Esophagus squamous epithelium (tissue), 5 donors: ENCODE data around the gene CTNNA3. TPM values are rescaled to one million over a fixed set of nuclear protein-coding genes. Genes with fewer than 3 reads are reported as not detected.
"Not testable (repeated sequence)": the region's sequence is repeated elsewhere in the genome, so short reads cannot be mapped to it uniquely, and the experiment has no call there.

Experiments used
- DNase-seq: peaks from one replicate; lab custom pipeline; 2025; lab: John Stamatoyannopoulos, UW
- H3K27ac ChIP-seq, 4 donors: fragments of 200-600 bp; sonication (generic); one replicate each; pipeline ENCODE4 v1.5.1; 2016 to 2019; ENCODE audit warnings: mild to moderate bottlenecking in 1 of 4
- H3K27me3 ChIP-seq, 4 donors: fragments of 200-600 bp; sonication (generic); 1 replicate in 3 of 4; 2 replicates in 1 of 4; pipeline versions ENCODE4 v1.5.1 to v1.6.0; 2017 to 2021; ENCODE audit warnings: antibody characterized with exemption in 1 of 4
- H3K36me3 ChIP-seq, 3 donors: fragments of 200-600 bp; sonication (generic); one replicate each; pipeline ENCODE4 v1.5.1; 2016 to 2019
- H3K4me1 ChIP-seq, 3 donors: fragments of 200-600 bp; sonication (generic); one replicate each; pipeline ENCODE4 v1.5.1; 2017 to 2019
- H3K4me3 ChIP-seq, 4 donors: fragments of 200-600 bp; sonication (generic); 1 replicate in 3 of 4; 2 replicates in 1 of 4; pipeline ENCODE4 v1.5.1; 2016 to 2019; ENCODE audit warnings: mild to moderate bottlenecking in 2 of 4, moderate library complexity in 1 of 4
- H3K9me3 ChIP-seq, 3 donors: fragments of 200-600 bp; sonication (generic); one replicate each; pipeline ENCODE4 v1.5.1; 2016 to 2019
- CTCF ChIP-seq, 6 experiments: fragments of 450-650 bp in 4 of 6; fragments of 200-600 bp in 2 of 6; sonication (generic) in 2 of 6; IDR thresholded peaks; one replicate each; pipeline ENCODE4 v1.5.1; 2016 to 2019; ENCODE audit warnings: antibody characterized with exemption in 6 of 6, mild to moderate bottlenecking in 4 of 6, moderate library complexity in 4 of 6
- POLR2A ChIP-seq, 4 donors: fragments of 450-650 bp; IDR thresholded peaks; one replicate each; pipeline ENCODE4 v1.6.1; 2017; ENCODE audit warnings: antibody characterized with exemption in 4 of 4, mild to moderate bottlenecking in 4 of 4, moderate library complexity in 3 of 4
- WGBS, 2 donors: methylation state at CpG; one replicate each; pipeline ENCODE4 v1.1.5; 2018; 5-methylcytosine and 5-hydroxymethylcytosine counted together
- intact Hi-C: fragments of 100-400 bp; cut with DNase I; formaldehyde crosslinking; loops from one replicate; pipeline ENCODE4 v1.15.0; 2022
- total RNA-seq, 4 donors: library from RNA; depleted of rRNA; stranded (reverse); fragments of >200 nt; gene quantifications; one replicate each; pipeline ENCODE4 v1.1.0, GENCODE V29; 2016
- donor health status: DM: yes; HTN: yes; CAD: no.

Gene CTNNA3
- total RNA-seq, 4 donors from 2014 or later, result 0.29 to 1.9 (median 0.61) TPM; not detected in 1

DNA sequence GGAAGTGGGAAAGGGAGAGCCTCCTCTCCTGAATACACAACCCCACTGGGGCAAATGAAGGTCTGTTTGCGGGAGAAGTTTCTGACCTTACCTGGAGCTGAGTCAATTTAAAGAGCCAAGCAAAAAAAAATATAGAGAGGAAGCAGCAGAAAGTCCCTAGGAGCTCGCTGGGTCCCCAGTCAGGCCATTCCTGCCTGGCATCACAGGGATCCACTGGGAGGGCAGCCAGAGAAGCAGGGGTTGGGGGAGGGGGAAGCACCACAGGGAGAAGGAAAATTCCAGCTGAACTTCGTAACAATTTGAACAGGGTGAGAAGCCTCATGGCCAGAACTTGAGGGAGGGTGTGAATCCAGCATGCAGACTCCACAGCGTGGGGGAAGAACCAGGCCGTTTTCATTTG is 471.4 kb downstream of the CTNNA3 start:
- WGBS, 2 donors, result 67 to 72% methylated on average over 3 to 5 of the region's 5 CpGs
- Histone ChIP-seq H3K9me3 (no peaks in the 10 kb centered on the region), H3K27ac (no peak overlapping the region), H3K4me3 (no peak overlapping the region), H3K27me3 (no peaks in the 10 kb centered on the region), H3K36me3 (no peaks in the 10 kb centered on the region), H3K4me1 (no peaks in the 10 kb centered on the region)
- TF ChIP-seq POLR2A (IDR thresholded peaks at IDR 0.05) (no peak), CTCF (IDR thresholded peaks at IDR 0.05) (no peak)
- DNase-seq, result no peak
- intact Hi-C loops, result no loop called here

DNA sequence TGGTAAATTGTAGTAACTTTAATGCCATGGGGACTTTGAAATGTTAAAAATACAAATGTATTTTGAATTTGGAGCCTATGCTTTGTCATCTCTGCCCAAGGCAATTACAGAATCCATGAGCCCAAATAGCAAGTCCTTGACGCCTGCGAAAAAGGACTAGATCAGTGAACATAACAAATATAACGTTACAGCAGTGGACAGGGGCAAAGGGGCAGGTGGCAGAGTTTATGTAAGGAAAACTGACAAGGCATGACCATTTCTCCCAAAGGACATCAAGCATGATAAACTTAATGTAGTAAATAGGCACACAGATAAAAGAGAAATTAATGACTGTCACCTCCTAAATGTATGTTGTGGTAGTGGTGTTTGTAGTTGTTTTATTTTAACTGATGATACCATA is 473.1 kb downstream of the CTNNA3 start:
- no peak for TF ChIP-seq POLR2A (IDR thresholded peaks at IDR 0.05)
- TF ChIP-seq CTCF (IDR thresholded peaks at IDR 0.05), result no peak
- intact Hi-C loops, result no loop called here
- Histone ChIP-seq H3K27ac (no peak overlapping the region), H3K4me1 (no peaks in the 10 kb centered on the region), H3K9me3 (no peaks in the 10 kb centered on the region), H3K27me3 (no peaks in the 10 kb centered on the region), H3K4me3 (no peak overlapping the region), H3K36me3 (no peaks in the 10 kb centered on the region)
- DNase-seq, result no peak
- 62 to 71% methylated on average over 3 of the region's 3 CpGs for WGBS, 2 donors

- no peaks in the 10 kb centered on the region for H3K36me3 ChIP-seq
- no peaks in the 10 kb centered on the region for H3K9me3 ChIP-seq
- no peak overlapping the region for H3K27ac ChIP-seq
- no peaks in the 10 kb centered on the region for H3K4me1 ChIP-seq
- H3K4me3 ChIP-seq, result no peak overlapping the region
- TF ChIP-seq CTCF (IDR thresholded peaks at IDR 0.05) (no peak), POLR2A (IDR thresholded peaks at IDR 0.05) (no peak)
- intact Hi-C loops, result no loop called here
- no peak for DNase-seq
- 41 to 69% methylated on average over 4 of the region's 4 CpGs for WGBS, 2 donors
- no peaks in the 10 kb centered on the region for H3K27me3 ChIP-seq
Measured at GRCh38 chr10:67221939-67222494, 474.0 kb downstream of the CTNNA3 start.

DNA sequence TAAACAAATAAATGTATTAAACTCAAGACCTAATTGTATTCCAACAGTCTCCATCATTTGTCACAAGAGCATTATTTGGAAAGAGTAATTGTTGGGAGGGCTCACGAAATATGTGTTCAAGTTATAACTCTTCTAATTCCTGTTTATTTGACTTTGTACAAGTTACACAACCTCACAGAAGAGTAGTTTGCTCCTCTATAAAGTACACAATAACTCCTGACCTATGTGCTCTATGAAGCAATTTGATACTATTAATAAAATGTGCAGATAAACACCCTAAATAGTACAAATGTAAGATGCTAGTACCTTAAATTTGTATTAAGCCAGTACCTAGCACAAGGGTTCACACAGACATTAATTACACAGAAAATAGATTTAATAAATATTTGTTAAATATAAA is 484.3 kb downstream of the CTNNA3 start:
- no peaks in the 10 kb centered on the region for H3K27me3 ChIP-seq

GRCh38 chr10:67207923-67208322 is 488.1 kb downstream of the CTNNA3 start:
- 77 to 78% methylated on average over 6 of the region's 6 CpGs for WGBS, 2 donors
- intact Hi-C loops, H3K27ac ChIP-seq, DNase-seq, H3K27me3 ChIP-seq, H3K4me1 ChIP-seq, H3K9me3 ChIP-seq, H3K4me3 ChIP-seq, H3K36me3 ChIP-seq: not testable (repeated sequence)

More for the DNA sequence above, 484.3 kb downstream of the CTNNA3 start:
- no peak for DNase-seq
- intact Hi-C loops, result no loop called here
- TF ChIP-seq CTCF (IDR thresholded peaks at IDR 0.05) (no peak), POLR2A (IDR thresholded peaks at IDR 0.05) (no peak)
- H3K9me3 ChIP-seq, result no peaks in the 10 kb centered on the region
- 41 to 44% methylated on average over 1 of the region's 1 CpG for WGBS, 2 donors
- H3K27ac ChIP-seq, result no peak overlapping the region
- no peak overlapping the region for H3K4me3 ChIP-seq
- no peaks in the 10 kb centered on the region for H3K4me1 ChIP-seq
- H3K36me3 ChIP-seq, result no peaks in the 10 kb centered on the region
